ENCODE measurements around the gene MEX3A.
A peak's percentile ranks its signal among the peaks of the same experiment; 100 is the strongest.

MEX3A gene

DNA sequence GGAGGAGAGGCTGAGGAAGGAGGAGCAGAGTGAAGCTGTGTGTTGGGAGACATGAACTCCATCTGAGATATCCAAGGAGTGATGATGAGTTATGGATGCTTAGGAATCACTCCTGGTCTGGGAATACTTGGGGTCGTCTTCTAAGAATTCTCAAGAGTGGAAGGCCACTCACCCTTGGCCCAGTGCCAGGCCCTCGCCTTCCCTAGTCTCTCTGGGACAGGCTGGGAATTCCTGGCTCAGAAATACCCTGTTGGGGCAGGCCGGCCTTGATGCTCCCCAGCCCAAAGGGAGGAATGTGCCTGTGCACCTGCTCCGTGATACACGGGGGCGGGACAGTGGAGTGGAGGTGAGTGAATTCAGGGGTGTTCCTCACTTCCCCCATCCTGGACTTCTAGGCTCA lies 19.6 kb upstream of the MEX3A start:
- no peak for DNase-seq

DNA sequence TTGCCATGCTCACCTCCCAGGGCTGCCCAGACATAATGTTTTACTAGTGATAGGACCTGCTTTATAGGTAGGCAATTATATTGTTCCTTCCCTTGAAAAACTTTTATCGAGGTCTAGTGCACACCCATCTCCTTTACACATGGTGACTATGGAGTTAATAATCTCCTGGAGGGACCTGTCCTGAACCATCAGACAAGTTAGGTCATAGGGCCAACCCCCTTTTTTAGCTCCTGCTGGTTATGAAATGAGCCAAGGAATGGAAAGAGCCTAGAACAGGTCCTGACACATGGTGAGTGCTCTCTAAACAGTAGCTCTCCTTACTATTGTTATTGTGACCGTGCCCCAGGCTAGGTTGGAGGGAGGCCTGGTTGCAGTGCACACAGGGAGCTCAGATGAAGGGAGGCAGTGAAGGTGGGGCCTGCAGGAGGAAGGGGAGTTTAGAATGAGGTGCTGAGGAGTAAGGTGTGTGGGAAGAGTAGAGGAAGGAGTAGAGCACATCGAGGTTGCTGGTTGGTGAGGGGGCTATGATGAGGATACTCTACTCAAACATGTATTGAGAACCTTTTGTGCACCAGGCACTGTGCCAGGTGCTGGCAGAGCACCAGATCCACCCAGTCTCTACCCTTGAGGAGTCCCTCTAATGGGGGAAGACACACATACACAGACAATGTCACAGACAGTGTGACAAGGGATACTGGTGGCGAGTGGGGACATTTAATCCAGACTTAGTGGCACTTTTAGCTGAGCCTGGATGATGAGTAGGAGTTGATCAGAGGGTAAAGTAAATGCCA lies 18.1 kb upstream of the MEX3A start:
- no peak for DNase-seq

DNA sequence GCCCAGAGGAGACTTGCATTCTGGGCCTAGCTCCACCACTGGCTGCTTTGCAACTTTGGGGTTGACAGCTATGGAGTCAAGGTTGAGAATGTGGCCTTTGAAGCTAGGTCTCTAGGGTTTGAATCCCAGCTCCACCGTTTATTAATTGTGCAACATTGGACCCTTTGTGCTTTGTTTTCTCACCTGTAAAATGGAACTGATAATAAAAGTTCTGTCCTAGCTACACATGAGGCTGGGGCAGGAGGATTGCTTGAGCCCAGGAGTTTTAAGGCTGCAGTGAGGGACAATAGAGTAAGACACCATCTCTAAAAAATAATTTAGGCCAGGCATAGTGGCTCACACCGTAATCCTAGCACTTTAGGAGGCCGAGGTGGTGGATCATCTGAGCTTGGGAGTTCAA lies 17.0 kb upstream of the MEX3A start:
- no peak for DNase-seq

DNA sequence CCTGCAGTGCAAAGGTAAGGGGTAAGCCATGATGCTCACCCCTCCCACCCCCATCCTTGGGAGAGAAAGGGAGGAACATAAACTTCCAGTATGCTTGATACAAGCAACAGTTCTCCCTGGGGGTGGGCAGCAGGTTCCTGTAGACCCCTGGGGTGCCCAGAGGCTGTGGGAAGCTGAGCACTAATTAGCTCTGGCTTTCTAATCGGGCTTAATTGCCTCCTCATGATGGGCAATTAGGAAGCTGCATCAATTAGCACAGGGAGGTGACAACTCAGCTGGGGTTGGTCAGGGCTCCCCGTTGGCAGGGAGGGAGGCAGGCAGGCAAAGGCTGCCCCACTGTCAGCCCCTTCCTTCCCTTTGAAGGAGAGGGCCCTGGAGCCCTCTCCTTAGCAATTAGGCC lies 16.5 kb upstream of the MEX3A start:
- no peak for DNase-seq

DNA sequence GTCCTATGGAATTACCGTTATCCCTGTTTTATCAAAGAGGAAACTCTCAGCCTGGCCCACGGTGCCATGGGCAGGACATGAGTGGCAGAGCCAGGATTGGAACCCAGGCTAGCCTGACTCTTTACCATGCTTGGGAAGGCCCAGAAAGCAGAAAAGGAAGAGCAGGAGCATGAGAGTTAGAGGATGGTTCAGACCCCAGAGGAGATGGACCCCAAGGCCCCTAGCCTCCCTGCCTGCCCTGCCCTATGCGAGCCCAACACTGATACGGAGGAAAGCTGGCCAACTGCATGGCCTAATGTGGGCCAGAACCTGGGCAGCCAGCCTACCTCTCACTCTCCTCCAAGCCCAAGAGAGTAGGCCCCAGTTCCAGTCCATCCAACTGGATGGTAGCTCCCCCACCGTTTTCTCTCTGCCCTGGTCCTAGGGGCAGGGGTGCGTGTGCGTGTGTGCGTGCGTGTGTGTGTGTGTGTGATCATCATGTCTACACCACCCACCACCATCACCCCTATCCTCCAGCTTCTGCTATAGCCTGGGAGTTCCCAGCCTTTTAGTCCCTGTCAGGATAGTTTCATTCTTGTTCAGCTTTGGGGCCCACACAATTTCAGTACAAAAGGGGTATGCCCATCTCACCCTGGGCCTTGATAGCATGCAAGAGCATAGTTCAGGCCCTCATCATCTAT lies 15.4 kb upstream of the MEX3A start:
- DNase-seq: no peak

DNA sequence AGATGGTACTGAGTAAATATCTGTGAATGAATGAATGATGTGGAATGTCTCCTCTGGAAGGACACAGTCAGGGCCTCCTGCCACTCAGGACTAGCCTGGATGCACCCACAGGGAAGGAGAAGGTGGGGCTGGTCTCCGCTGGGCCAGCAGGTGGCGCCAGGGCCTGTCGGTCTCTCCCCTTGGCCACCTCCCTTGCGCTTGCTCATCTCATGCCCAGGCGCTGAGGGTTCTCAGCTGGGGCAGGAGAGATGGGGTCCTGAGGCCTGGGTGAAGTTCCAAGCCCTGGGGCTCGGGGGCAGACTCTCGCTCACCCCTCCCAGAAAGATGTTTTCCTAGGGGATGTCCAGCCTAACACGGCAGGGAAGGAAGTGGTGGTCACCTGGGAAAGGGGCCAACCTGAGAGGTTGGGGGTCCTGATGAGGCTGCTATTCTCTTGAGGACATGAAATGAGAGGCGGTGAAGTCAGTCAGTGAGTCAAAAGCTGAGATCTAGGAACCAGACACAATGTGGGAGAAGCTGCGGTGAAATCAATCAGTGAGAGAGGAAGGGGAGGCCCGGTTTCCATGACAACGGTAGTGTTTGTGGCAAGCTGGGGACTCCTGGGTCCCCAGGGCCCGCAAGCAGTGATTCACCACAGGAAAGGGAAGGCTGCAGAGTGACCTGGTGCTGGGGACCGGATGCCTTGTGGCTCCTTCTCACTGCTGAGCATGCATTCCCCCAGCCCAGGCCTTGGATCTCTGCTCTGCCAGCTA lies 14.6 kb upstream of the MEX3A start:
- DNase-seq: no peak

DNA sequence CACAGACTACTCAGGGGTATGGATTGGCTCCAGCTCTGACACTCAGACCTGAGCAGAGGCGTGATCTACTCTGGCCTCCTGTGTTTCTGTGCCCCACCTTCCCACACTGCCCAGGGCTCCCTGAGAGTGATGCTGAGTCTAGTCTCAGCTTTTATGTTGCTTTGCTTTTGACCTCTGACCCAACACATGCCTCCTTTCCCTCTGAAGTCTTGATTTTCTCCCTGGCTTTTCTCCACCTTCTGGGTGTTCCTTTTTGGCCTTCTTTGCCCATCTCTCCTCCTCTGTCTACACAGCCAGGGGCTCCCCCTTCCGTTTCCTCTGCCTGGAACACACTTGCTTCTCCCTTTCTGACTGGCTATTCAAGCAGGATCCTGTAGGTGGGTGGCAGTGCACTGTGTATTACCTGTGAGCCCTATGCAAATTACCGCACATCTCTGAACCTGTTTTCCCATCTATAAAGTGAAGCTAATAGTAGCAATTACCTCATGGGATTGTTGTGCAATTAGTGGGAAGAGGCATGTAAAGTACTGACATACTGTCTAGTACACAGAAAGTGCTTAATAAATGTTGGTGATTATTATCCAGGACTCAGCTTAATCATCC lies 13.7 kb upstream of the MEX3A start:
- DNase-seq: no peak

DNA sequence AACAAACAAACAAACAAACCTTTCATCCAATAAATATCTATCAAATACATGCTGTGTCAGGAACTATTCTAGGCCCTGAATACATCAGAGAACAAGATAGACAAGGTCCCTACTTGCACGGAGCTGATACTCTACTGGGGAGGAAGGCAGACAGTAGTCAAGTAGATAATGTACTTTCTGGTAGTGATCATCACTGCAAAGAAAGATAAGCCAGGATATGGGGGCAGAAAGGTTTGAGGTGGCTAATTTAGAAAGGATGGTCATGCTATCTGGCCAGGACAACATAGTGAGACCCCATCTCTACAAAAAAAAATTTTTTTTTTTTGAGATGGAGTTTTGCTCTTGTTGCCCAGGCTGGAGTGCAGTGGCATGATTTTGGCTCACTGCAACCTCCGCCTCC lies 9.3 kb upstream of the MEX3A start:
- DNase-seq: no peak

DNA sequence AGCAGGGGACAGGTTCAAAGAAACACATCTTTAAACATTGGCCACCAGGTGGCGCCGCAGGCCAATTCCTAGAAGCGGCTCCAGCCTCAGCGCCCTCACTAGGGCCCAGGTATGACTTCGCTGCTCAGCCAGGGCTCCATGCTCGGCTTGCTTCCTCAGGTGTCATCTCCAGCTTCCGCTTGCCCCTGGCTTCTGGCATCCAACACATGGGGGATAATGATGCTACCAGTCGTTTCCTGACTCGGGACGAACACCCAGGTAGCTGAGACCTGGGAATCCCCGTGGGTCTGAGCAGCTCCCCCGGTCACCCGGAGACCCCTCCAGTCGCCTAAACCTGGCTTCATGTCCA lies 8.5 kb upstream of the MEX3A start:
- peak; percentile 50 for DNase-seq

DNA sequence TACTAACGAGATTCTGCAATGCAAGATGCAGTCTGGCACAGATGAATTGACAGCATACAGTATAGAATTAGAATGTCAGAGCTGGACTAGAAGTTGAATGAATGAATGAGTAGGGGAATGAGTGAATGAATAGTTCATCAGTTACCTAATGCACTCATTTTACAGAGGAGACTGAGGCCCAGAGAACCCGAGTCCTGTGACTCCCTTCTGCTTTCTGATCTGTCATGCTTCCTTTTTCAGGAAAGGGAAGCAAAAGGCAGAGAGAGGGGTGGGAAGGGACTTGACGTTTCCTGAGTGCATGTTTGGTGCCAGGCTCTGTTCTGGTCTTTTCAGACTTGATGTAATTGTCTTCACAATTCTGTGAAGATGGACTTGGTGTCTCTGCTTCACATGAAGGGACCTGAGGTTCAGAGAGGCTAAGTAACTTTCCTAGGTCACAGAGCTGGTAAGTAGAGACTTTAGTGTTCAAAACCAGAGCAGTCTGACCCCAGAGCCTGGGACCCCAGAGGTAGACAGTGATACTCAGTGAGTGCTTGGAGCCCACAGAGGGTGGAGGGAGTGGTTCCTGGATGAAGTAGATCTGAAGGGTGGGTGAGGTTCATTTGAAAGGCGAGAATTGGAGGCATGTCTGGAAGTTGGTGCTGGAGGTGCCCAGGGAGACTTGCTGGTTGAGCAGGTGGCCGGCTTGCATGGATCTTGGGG lies 8.0 kb upstream of the MEX3A start:
- DNase-seq: no peak

DNA sequence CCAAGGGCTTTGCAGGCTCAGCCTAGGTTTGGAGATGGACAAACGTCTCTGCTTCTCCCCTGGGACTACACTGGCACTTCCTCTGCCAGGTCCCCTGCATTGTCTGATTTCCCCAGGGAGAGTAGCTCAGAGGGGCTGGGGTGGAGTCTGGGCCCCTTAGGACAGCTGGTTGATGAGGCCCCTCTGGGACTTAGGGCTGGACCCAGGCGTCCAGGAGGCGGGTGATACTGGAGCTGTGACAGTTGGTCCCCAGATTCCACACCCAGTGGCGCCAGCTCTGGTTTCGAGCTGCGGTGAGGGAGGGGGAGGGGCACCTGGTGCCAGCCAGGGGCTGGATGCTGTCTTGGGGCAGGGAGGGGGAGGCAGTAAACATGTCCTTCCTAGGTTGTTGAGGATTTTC lies 7.4 kb upstream of the MEX3A start:
- no peak for DNase-seq

DNA sequence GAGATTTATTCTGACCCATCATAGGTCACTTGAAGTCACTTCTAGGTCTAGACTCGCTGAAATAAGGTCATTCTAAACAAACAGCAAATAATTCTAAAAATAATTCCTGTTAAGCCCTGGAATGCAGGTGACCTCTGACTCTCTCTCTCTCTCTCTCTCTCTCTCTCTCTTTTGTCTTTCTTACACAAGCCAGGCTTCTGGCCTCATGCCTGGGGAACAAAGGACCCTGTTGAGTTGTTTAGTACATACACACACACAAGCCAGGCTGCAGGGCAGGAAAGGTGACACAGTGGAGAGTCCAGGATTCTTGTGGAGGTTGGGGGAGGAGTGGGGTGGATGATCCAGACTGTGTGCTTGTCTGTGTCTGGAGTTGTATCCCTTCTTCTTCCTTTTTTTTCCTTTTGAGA lies 4.0 kb upstream of the MEX3A start:
- no peak for DNase-seq

DNA sequence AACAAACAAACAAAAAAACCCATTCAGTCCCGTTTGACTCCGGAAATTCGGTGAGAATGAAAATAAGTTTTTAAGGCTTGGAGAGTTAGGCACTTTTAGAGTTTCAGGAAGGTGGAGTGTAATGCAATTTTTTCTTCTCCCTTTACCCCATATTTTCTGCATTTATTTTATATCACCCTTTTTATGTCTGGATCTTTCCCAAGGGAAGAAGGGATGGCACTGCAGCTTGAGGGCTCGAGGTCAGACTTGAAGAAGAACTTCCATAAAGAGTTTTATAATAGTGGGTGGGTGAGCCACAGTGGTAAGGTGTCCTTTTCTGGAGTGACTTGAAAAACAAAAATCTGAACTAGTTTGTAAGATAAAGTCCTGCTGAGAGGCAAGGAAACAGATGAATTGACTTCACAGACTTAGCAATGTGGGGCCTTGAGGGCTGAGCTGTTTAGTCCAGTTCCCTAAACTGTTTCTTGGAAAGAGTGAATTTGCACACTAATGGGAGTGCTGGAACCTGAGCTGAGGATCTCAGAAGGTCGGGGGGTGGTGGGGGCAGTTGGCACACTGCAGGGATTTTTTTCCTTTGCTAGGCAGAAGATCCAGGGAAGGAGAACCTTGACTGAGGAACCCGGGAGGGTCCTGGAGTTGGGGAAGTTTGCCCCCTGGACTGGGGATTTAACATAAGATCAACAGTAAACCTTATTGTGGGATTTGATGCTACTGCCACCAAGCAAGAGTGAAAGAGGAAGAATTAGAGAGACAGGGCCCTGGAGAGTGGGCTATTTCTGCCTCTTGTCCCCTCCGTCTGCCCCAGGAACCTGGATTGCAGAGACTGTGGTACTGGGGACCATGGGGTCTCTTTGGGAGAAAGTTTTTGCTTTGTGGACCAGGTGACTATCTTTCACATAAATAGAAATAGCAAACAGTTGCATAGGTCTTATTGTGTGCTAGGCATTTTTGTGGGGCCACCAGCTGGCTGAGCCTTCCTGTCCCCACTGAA lies 1.8 kb upstream of the MEX3A start:
- no peak for DNase-seq

DNA sequence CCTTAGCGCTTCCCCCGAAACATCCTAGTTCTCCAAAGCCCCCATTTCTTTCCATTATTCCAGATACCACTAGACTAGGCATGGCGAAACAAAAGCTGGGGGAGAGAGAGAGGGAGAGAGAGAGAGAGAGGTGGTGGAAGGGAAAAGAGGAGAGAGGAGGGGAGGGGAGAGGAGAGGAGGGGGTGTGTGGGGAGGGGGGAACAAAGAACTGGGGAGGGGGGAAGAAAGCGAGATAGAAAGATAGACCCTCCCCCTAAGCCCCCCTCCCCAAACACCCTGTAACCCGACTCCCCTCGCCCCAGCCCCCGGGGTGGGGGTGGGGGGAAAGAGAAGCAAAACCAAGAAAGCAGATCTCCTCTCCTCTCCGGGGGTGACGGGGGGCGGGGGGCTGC lies 352 bp downstream of the MEX3A start:
- no peak for DNase-seq

DNA sequence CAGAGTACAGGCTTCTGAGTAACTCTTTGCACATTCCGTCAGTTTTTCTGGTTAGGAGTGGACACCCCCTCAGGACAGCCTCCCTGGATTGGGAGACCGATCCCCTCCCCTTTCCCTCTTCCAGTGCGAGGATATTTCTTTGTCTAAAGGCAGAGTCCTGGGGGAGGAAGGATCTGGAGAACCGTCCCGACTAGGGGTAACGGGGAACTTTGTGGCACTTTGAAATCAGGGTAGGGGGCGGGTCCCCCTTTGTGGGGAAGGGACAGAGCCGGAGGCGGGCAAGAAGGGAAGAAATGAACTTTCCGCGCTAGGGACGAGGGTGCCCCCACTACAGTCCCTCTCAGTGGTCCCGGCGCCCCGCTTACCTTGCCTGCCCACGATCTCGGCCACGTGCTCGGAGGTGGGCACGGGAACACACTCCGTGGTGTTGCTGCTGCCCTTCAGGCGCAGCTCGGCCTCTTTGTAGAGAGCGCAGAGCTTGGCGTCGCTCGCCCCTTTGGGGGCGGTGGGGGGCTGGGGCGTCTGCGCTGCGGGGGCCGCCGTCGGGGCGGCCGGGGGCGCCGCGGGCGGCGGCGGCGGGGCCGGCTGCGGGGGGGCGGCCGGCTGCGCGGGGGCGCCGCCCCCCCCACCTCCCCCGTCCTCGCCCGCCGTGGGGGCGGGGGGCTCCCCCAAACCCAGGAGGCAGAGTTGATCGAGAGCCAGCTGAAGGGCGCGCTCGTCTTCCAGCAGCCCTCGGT lies 917 bp downstream of the MEX3A start:
- DNase-seq: no peak

DNA sequence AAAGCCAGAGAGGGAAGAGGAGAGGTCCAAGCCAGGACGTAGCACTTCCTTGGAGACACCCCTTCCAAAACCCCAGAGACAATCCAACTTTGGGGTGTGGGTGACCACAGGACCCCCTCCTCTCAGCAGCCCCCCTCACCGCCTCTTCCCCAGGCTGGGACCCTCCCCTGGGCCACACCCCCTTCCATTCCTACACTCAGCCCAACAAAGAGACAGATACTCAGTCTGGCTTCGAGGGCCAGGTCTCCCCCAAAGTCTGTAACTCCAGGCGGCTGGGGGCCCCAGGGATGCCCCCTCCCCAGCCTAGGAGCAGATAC lies 1.4 kb downstream of the MEX3A start:
- DNase-seq: no peak

DNA sequence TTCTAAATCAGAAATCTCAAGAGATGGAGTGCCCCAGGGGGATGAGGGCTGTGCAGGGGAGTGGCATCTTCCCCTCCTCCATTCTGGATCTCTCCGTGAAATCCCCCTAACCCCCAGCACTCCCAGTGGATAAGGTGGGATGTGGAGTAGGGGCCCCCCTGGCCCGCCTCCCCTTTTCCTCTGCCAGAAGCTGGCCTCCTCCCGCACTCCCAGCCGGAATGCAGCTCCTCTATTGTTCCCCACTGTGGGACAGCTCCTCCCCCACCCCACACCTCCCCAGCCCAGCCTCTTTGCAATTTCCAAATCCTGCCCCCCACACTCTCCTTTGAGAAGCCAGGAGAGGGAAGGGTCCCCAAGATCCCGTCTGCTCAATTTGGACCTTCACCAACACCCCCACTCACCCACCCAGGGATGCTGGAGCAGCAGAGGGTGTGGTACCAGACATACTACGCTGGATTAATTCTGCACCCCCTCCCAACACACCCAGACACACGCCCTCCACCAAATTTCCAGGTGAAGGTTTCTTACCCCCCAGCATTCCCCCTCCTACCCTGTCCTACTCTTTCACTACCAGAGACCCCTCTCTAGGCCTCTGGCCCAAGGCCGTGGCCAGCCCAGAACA lies 1.9 kb downstream of the MEX3A start:
- no peak for DNase-seq

DNA sequence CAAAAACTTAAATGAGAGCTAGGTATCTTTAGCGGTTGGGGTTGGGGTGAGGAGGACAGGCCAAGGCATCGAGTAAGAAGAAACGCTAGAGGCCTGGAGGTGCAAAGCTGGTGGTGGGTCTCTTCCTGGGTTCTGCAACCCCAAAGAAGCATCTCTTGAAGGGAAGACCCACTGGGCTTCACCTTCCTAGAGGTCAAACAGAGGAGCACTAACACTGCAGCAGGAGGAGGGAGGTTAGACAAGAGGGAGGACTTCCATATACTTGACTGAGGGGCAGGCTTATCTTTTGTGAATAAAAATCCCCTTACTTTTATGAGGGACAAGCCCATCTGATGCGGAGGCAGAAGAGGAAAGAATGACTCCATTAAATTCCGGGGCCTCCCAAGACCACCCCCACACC lies 2.5 kb downstream of the MEX3A start:
- no peak for DNase-seq

DNA sequence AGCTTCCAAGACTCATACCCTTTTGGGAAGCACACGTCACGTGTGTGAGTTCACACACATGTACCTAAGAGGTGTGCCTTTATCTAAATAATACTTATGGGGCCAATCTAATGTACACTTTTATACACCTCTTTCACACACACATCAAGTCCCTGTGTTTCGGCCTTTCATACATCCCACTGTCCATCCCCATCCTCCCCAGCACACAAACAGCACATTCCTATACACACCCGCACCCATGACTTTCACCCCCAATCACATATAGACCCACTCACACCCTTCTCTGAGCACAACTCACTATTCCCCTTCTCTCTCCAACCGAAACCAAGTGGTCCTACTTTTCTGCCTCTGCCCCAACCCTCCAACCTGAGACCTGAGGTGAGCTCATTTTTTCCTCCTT lies 3.5 kb downstream of the MEX3A start:
- DNase-seq: no peak

DNA sequence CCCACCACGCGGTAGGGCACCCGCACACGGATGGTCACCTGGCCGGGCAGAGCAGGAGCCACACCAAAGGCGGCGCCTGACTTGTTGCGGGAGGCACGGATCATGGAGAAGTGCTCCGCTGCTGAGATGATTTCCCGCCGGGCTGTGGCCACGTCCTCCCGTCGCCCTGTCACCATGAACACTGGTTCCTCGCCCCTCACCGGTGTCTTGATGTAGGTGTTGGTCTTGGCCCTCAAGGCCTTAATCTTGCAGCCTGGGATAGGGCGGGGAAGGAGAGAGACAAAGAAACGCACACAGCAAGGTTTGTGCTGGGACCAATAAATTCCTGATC lies 4.9 kb downstream of the MEX3A start:
- no peak for DNase-seq
